Fibroblast of the aortic adventitia (primary cell): ENCODE measurements around the gene OR2B6. TPM values are rescaled to one million over a fixed set of nuclear protein-coding genes. Genes with fewer than 3 reads are reported as not detected.
A peak's percentile ranks its signal among the peaks of the same experiment; 100 is the strongest.

Source experiments
- DNase-seq: peaks from one replicate; pipeline ENCODE4 v3.0.0-alpha.2; 2010; ENCODE audit warnings: low read depth
- H3K4me3 ChIP-seq: 2 replicates; pipeline ENCODE4 v1.5.1; 2011; ENCODE audit warnings: low read depth, mild to moderate bottlenecking, control low read depth, low read length, moderate library complexity
- total RNA-seq: library from RNA; depleted of rRNA; stranded (reverse); fragments of >200 nt; gene quantifications from 2 replicates; pipeline ENCODE4 v1.2.3, GENCODE V29; 2012; ENCODE audit warnings: low replicate concordance
- TF ChIP-seq, protein P1 (sequence below): IDR thresholded peaks from 2 replicates; pipeline ENCODE4 v1.5.1; 2011; ENCODE audit warnings: mild to moderate bottlenecking, low read length, control low read depth, inconsistent platforms; ENCODE audit not compliant: insufficient read depth

OR2B6 gene
- total RNA-seq, 1 donor, result not detected

DNA sequence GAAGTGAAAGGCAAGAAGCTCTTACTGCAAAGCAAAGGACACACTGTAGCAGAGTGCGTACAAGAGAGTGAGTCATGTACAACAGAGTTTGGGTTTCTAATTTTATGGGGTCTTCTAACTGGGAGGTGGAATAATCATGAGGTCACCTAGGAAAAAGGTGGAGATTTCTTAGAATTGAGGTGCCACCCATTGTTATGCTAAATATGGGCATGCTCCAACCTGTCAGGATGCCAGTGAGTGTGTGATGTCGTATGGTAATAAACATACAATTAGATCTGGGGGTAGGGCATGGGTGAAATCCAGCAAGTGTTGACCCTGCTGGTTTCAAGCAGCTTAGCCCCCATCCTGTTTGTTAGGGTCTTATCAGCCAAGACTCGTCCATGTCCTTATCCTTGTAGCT, 46.6 kb downstream of the OR2B6 start:
- TF ChIP-seq, protein P1, sequence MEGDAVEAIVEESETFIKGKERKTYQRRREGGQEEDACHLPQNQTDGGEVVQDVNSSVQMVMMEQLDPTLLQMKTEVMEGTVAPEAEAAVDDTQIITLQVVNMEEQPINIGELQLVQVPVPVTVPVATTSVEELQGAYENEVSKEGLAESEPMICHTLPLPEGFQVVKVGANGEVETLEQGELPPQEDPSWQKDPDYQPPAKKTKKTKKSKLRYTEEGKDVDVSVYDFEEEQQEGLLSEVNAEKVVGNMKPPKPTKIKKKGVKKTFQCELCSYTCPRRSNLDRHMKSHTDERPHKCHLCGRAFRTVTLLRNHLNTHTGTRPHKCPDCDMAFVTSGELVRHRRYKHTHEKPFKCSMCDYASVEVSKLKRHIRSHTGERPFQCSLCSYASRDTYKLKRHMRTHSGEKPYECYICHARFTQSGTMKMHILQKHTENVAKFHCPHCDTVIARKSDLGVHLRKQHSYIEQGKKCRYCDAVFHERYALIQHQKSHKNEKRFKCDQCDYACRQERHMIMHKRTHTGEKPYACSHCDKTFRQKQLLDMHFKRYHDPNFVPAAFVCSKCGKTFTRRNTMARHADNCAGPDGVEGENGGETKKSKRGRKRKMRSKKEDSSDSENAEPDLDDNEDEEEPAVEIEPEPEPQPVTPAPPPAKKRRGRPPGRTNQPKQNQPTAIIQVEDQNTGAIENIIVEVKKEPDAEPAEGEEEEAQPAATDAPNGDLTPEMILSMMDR, result no peak
- no peak overlapping the region for H3K4me3 ChIP-seq
- no peak for DNase-seq

- TF ChIP-seq, protein P1, result no peak
- H3K4me3 ChIP-seq, result no peak overlapping the region
- DNase-seq, result no peak
Observed at GRCh38 chr6:28004350-28005151, 47.5 kb downstream of the OR2B6 start.

DNA sequence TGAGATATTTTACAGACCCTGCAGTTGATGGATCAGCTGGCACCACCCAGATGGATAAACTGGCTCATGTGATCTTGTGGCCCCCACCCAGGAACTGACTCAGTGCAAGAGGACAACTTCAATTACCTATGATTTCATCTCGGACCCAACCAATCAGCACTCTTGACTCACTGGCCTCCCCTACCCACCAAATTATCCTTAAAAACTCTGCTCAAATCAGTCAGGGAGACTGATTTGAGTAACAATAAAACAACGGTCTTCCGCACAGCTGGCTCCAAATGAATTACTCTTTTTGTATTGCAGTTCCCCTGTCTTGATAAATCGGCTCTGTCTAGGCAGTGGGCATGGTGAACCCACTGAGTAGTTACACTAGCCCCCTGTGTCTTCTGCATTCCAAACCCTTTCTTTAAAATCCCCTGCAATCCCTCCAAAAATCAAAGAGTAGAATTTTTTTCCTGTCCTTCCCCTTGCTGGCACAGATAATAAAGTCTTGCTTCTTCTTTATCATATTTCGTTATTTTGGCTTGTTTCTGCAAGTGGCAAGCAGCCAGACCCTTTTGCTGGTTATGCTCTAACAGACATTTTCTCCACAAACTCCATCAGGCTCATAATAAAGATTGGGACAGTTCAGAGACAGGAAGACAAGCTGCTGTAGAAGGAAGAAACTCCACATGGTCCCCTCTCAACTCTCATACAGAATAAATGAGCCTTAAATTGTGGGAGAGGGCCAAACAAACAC, 48.3 kb downstream of the OR2B6 start:
- DNase-seq, result peak; percentile 11
- TF ChIP-seq, protein P1, result no peak
- no peak overlapping the region for H3K4me3 ChIP-seq

GRCh38 chr6:28005975-28006374, 48.9 kb downstream of the OR2B6 start:
- H3K4me3 ChIP-seq, result no peak overlapping the region
- no peak for DNase-seq
- TF ChIP-seq, protein P1, result no peak

Other genes with a start within 250 kb of the OR2B6 start
- gene OR2B2, start 44.8 kb upstream of the OR2B6 start, total RNA-seq, result not detected in 2 replicates
- gene ZNF165, start 123.3 kb downstream of the OR2B6 start, total RNA-seq, result 0.45 and 0.65 TPM in 2 replicates
- gene ZSCAN16, start 167.4 kb downstream of the OR2B6 start, total RNA-seq, result 2.9 and 4.2 TPM in 2 replicates
- 16.4 and 21.2 TPM in 2 replicates for gene ZKSCAN8, start 184.6 kb downstream of the OR2B6 start, total RNA-seq